Measurements from ENCODE around the gene C5AR2.

GRCh38 chr19:47379381-47379938, 47.5 kb downstream of the C5AR2 start:
- TF ChIP-seq, protein P1, sequence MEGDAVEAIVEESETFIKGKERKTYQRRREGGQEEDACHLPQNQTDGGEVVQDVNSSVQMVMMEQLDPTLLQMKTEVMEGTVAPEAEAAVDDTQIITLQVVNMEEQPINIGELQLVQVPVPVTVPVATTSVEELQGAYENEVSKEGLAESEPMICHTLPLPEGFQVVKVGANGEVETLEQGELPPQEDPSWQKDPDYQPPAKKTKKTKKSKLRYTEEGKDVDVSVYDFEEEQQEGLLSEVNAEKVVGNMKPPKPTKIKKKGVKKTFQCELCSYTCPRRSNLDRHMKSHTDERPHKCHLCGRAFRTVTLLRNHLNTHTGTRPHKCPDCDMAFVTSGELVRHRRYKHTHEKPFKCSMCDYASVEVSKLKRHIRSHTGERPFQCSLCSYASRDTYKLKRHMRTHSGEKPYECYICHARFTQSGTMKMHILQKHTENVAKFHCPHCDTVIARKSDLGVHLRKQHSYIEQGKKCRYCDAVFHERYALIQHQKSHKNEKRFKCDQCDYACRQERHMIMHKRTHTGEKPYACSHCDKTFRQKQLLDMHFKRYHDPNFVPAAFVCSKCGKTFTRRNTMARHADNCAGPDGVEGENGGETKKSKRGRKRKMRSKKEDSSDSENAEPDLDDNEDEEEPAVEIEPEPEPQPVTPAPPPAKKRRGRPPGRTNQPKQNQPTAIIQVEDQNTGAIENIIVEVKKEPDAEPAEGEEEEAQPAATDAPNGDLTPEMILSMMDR (IDR thresholded peaks at IDR 0.05; ENCODE audit: low read length), result no peak
- no peak for TF ChIP-seq EZH2 (IDR thresholded peaks at IDR 0.05; ENCODE audit: borderline replicate concordance, low read length)

Measured in OCI-LY1 (cell line).